ENCODE results near the gene OR13J1. TPM values are rescaled to one million over a fixed set of nuclear protein-coding genes. Genes with fewer than 3 reads are reported as not detected.
"Not testable (repeated sequence)": the region's sequence is repeated elsewhere in the genome, so short reads cannot be mapped to it uniquely, and the experiment has no call there.

OR13J1 gene
- total RNA-seq, 1 experiment from 2014 or later = not detected

DNA sequence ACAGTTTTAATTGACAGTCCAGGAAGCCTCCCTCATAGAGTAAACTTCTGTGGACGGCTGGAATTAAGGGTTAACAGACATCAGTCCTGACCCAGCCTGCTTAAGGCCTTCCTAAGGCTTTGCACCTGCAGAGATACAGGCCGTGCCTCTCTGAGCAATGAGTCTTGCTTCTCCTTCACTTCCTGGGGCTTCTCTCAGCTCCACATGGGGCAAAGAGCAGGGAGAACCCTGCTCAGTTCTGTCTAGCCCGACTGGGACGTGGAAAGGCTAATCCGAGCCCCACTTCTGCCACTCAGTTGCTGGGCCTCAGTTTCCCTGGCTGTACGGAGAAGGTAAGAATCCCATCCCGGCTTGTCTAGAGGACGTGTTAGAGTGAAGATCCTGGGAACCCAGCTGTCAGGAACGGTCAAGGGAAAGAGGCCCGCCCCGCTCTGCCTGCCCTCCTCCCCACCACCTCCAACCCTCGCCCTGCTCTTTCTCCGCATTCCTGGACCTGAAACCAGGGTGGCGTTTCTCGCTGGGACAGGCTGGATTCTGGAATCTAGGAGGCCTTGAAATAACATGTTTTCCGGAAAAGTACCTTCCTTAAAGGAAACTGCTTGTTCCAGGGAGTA, 45.6 kb upstream of the OR13J1 start:
- no peak overlapping the region for H3K4me3 ChIP-seq (ENCODE audit: low read depth in 2 of 2, low read length in 2 of 2)
- no peak overlapping the region for H3K27ac ChIP-seq (ENCODE audit: low read length)
- no peak for ATAC-seq
- intact Hi-C loops (cut with micrococcal nuclease; ENCODE audit: unreplicated experiment) = no loop called here
- no peaks in the 10 kb centered on the region for H3K27me3 ChIP-seq (ENCODE audit: control insufficient read depth, insufficient read depth, low read length)
- H3K4me1 ChIP-seq (ENCODE audit: control insufficient read depth, insufficient read depth, low read length) = peaks cover 9% of the 10 kb centered on the region; the same call in 1 of the 2 replicates
- CTCF ChIA-PET = no interaction called here
- TF ChIP-seq TCF7L2 (IDR thresholded peaks at IDR 0.05; ENCODE audit: low read depth, low read length) (no peak), CTCF (IDR thresholded peaks at IDR 0.05) (no peak), POLR2AphosphoS5 (IDR thresholded peaks at IDR 0.05; ENCODE audit: low read depth, low read length) (no peak), SIN3A (IDR thresholded peaks at IDR 0.05; ENCODE audit: borderline replicate concordance, insufficient read depth, low read depth, low read length) (no peak)
- TF ChIP-seq, protein P1, sequence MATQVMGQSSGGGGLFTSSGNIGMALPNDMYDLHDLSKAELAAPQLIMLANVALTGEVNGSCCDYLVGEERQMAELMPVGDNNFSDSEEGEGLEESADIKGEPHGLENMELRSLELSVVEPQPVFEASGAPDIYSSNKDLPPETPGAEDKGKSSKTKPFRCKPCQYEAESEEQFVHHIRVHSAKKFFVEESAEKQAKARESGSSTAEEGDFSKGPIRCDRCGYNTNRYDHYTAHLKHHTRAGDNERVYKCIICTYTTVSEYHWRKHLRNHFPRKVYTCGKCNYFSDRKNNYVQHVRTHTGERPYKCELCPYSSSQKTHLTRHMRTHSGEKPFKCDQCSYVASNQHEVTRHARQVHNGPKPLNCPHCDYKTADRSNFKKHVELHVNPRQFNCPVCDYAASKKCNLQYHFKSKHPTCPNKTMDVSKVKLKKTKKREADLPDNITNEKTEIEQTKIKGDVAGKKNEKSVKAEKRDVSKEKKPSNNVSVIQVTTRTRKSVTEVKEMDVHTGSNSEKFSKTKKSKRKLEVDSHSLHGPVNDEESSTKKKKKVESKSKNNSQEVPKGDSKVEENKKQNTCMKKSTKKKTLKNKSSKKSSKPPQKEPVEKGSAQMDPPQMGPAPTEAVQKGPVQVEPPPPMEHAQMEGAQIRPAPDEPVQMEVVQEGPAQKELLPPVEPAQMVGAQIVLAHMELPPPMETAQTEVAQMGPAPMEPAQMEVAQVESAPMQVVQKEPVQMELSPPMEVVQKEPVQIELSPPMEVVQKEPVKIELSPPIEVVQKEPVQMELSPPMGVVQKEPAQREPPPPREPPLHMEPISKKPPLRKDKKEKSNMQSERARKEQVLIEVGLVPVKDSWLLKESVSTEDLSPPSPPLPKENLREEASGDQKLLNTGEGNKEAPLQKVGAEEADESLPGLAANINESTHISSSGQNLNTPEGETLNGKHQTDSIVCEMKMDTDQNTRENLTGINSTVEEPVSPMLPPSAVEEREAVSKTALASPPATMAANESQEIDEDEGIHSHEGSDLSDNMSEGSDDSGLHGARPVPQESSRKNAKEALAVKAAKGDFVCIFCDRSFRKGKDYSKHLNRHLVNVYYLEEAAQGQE (IDR thresholded peaks at IDR 0.05; ENCODE audit: insufficient read depth in 1 of 2, low read depth in 2 of 2, low read length in 1 of 2) = no peak
- BruUV-seq (replicated peaks) = no TSS peak
- POLR2A ChIA-PET = no interaction called here
- in situ Hi-C loops (cut with HindIII; ENCODE audit: low pct_unique_long_range_greater_than_20kb, low sequenced_read_pairs) = no loop called here
- H3K36me3 ChIP-seq (ENCODE audit: control insufficient read depth, insufficient read depth, low read length) = no peaks in the 10 kb centered on the region
- H3K9me3 ChIP-seq (ENCODE audit: control insufficient read depth, insufficient read depth, low read depth, low read length) = no peaks in the 10 kb centered on the region
- DNase-seq (ENCODE audit: low read depth, low spot score) = no peak

DNA sequence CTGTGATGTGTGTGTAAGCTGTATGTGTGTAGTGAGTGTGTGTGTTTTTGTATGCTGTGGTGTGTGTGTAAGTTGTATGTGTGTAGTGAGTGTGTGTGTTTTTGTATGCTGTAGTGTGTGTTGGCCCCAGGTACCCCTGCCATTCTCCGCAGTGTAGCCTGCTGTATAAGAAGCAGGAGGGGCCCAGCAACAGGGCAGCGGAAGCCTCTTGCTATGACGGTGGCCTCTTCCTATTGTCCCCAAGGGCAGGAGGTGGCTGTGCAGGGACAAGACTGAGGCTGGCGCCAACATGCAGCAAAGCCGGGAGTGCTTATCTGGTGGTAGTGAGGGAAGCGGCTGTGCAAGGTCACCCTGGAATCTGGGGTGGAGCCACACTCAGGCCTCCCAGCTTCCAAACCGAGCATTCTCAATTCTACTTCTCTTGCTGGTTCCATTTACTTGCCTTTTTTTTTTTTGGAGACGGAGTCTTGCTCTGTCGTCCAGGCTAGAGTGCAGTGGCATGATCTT, 44.2 kb upstream of the OR13J1 start:
- CTCF ChIA-PET = no interaction called here
- POLR2A ChIA-PET = no interaction called here
- intact Hi-C loops (cut with micrococcal nuclease; ENCODE audit: unreplicated experiment) (no loop called here), in situ Hi-C loops (cut with HindIII; ENCODE audit: low pct_unique_long_range_greater_than_20kb, low sequenced_read_pairs) (no loop called here)
- DNase-seq (ENCODE audit: low read depth, low spot score) (no peak), ATAC-seq (peak; percentile 71)
- no TSS peak for BruUV-seq (replicated peaks)
- no peaks in the 10 kb centered on the region for H3K36me3 ChIP-seq (ENCODE audit: control insufficient read depth, insufficient read depth, low read length)
- H3K4me3 ChIP-seq (ENCODE audit: low read depth in 2 of 2, low read length in 2 of 2) = no peak overlapping the region
- TF ChIP-seq POLR2AphosphoS5 (IDR thresholded peaks at IDR 0.05; ENCODE audit: low read depth, low read length) (no peak), CTCF (IDR thresholded peaks at IDR 0.05) (no peak), SIN3A (IDR thresholded peaks at IDR 0.05; ENCODE audit: borderline replicate concordance, insufficient read depth, low read depth, low read length) (no peak), TCF7L2 (IDR thresholded peaks at IDR 0.05; ENCODE audit: low read depth, low read length) (no peak)
- TF ChIP-seq, protein P1 (IDR thresholded peaks at IDR 0.05; ENCODE audit: insufficient read depth in 1 of 2, low read depth in 2 of 2, low read length in 1 of 2) = no peak
- H3K9me3 ChIP-seq (ENCODE audit: control insufficient read depth, insufficient read depth, low read depth, low read length) = no peaks in the 10 kb centered on the region
- no peak overlapping the region for H3K27ac ChIP-seq (ENCODE audit: low read length)
- no peaks in the 10 kb centered on the region for H3K27me3 ChIP-seq (ENCODE audit: control insufficient read depth, insufficient read depth, low read length)
- peaks cover 18% of the 10 kb centered on the region for H3K4me1 ChIP-seq (ENCODE audit: control insufficient read depth, insufficient read depth, low read length)

- DNase-seq (ENCODE audit: low read depth, low spot score); BruUV-seq (replicated peaks); H3K27ac ChIP-seq (ENCODE audit: low read length); intact Hi-C loops (cut with micrococcal nuclease; ENCODE audit: unreplicated experiment); H3K27me3 ChIP-seq (ENCODE audit: control insufficient read depth, insufficient read depth, low read length); H3K36me3 ChIP-seq (ENCODE audit: control insufficient read depth, insufficient read depth, low read length); POLR2A ChIA-PET; H3K4me3 ChIP-seq (ENCODE audit: low read depth in 2 of 2, low read length in 2 of 2); H3K9me3 ChIP-seq (ENCODE audit: control insufficient read depth, insufficient read depth, low read depth, low read length); in situ Hi-C loops (cut with HindIII; ENCODE audit: low pct_unique_long_range_greater_than_20kb, low sequenced_read_pairs); ATAC-seq; CTCF ChIA-PET: not testable (repeated sequence)
- peaks cover 27% of the 10 kb centered on the region for H3K4me1 ChIP-seq (ENCODE audit: control insufficient read depth, insufficient read depth, low read length)
Measured at GRCh38 chr9:35913429-35913828, 43.2 kb upstream of the OR13J1 start.

Data from Panc1 (cell line).